ENCODE results near the gene LGALS3BP. TPM values are rescaled to one million over a fixed set of nuclear protein-coding genes. Genes with fewer than 3 reads are reported as not detected.

LGALS3BP gene
- total and polyA plus RNA-seq, 2 donors (not counting 1 experiment from before 2014, with no cell fraction given) = 1.8 to 7.5 TPM

GRCh38 chr17:78998311-78999055 lies 18.8 kb upstream of the LGALS3BP start:
- H3K4me3 Mint-ChIP-seq = no peak overlapping the region
- H3K79me2 ChIP-seq (ENCODE audit: control insufficient read depth, insufficient read depth, low read length) = peaks cover 37% of the 10 kb centered on the region

More at GRCh38 chr17:78998311-78999055, 18.8 kb upstream of the LGALS3BP start:
- TF ChIP-seq CTCF (IDR thresholded peaks at IDR 0.05) (no peak), EZH2 (IDR thresholded peaks at IDR 0.05; ENCODE audit: borderline replicate concordance, insufficient read depth, low read depth, low read length, poor library complexity, severe bottlenecking) (no peak)
- Histone ChIP-seq H2AFZ (ENCODE audit: insufficient read depth, low read depth, low read length, poor library complexity, severe bottlenecking) (no peak overlapping the region), H3K9ac (ENCODE audit: low read length) (no peak overlapping the region), H3K36me3 (replicated peaks in 1 of 2; ENCODE audit: control extremely low read depth in 1 of 2, control insufficient read depth in 1 of 2, extremely low read depth in 1 of 2, insufficient read depth in 2 of 2, low read length in 1 of 2) (peaks cover 0 to 59% of the 10 kb centered on the region in 2 experiments), H3K27me3 (replicated peaks in 1 of 4; ENCODE audit: control extremely low read depth in 1 of 4, control insufficient read depth in 3 of 4, insufficient read depth in 4 of 4, low read length in 3 of 4) (no peaks in the 10 kb centered on the region), H3K4me3 (ENCODE audit: control extremely low read depth in 1 of 5, extremely low read depth in 1 of 5, insufficient read depth in 1 of 5, low read depth in 2 of 5, low read length in 4 of 5) (no peak overlapping the region), H3K4me2 (replicated peaks; ENCODE audit: low read depth, low read length, poor library complexity, severe bottlenecking) (no peak overlapping the region), H3K9me3 (ENCODE audit: control extremely low read depth in 1 of 3, control insufficient read depth in 2 of 3, insufficient read depth in 1 of 3, low read length in 2 of 3) (no peaks in the 10 kb centered on the region), H3K27ac (ENCODE audit: low read length in 2 of 2) (no peak overlapping the region), H4K20me1 (ENCODE audit: control insufficient read depth, insufficient read depth, low read length, poor library complexity, severe bottlenecking) (peaks cover 83% of the 10 kb centered on the region), H3K4me1 (ENCODE audit: control insufficient read depth in 2 of 2, insufficient read depth in 2 of 2, low read length in 2 of 2) (no peaks in the 10 kb centered on the region)
- H3K9me3 Mint-ChIP-seq (ENCODE audit: insufficient read depth) = no peaks in the 10 kb centered on the region
- DNase-seq (no peak), ATAC-seq (ENCODE audit: low read depth) (no peak)
- no peak overlapping the region for H3K27ac Mint-ChIP-seq
- intact Hi-C loops (cut with micrococcal nuclease) = loop anchor here (10.0 kb wide), 1 partner anchor 46 kb away; no protein-coding TSS in a partner anchor
- ChIA-PET CTCF (interaction anchor here (0.7 kb wide), 1 partner anchor 8 kb away, joined by 3 read pairs; no protein-coding TSS in a partner anchor), POLR2A (no interaction called here)
- peaks cover 6% of the 10 kb centered on the region for H3K4me1 Mint-ChIP-seq
- no peaks in the 10 kb centered on the region for H3K27me3 Mint-ChIP-seq
- WGBS (ENCODE audit: insufficient coverage) = 99% methylated on average over 27 of the region's 28 CpGs
